Upper lobe of right lung (tissue), 1 donor: ENCODE measurements around the gene PLA2G12A. TPM values are rescaled to one million over a fixed set of nuclear protein-coding genes. Genes with fewer than 3 reads are reported as not detected.

Experiments
- ATAC-seq: fragments of 200-7000 bp; cut with Tn5 transposase; one replicate; pipeline ENCODE4 v1.9.1; 2020; ENCODE audit warnings: mild to moderate bottlenecking, moderate library complexity
- DNase-seq: peaks from one replicate; pipeline ENCODE4 v3.0.0-alpha.2; 2020
- H3K27ac ChIP-seq: fragments of 200-600 bp; one replicate; pipeline ENCODE4 v1.8.0; 2022
- H3K27me3 ChIP-seq: fragments of 200-600 bp; one replicate; pipeline ENCODE4 v1.8.0; 2022; ENCODE audit warnings: mild to moderate bottlenecking
- H3K36me3 ChIP-seq: fragments of 200-600 bp; one replicate; pipeline ENCODE4 v1.8.0; 2022
- H3K4me1 ChIP-seq: fragments of 200-600 bp; one replicate; pipeline ENCODE4 v1.8.0; 2022
- H3K4me3 ChIP-seq: fragments of 200-600 bp; one replicate; pipeline ENCODE4 v1.8.0; 2022; ENCODE audit warnings: mild to moderate bottlenecking
- H3K9me3 ChIP-seq: fragments of 200-600 bp; one replicate; pipeline ENCODE4 v1.8.0; 2022
- intact Hi-C: fragments of 100-400 bp; cut with DNase I; formaldehyde crosslinking; loops from one replicate; pipeline ENCODE4 v1.11.0; 2022
- total RNA-seq: library from RNA; stranded (reverse); fragmentation: NEBNext Ultra II Directional; extraction: Animal tissue kit (Norgen Biotek cat#: 25700); gene quantifications from one replicate; pipeline ENCODE4 v1.2.1, GENCODE V29; 2021
- TF ChIP-seq, protein P1 (sequence below): fragments of 200-600 bp; IDR thresholded peaks from one replicate; pipeline ENCODE4 v1.8.0; 2022; ENCODE audit warnings: antibody characterized with exemption
- donor health status: DM: no; HTN: yes; CAD: no; lungs with severe emphysema.

The PLA2G12A gene
- total RNA-seq, 1 donor from 2014 or later, result 45.7 TPM

DNA sequence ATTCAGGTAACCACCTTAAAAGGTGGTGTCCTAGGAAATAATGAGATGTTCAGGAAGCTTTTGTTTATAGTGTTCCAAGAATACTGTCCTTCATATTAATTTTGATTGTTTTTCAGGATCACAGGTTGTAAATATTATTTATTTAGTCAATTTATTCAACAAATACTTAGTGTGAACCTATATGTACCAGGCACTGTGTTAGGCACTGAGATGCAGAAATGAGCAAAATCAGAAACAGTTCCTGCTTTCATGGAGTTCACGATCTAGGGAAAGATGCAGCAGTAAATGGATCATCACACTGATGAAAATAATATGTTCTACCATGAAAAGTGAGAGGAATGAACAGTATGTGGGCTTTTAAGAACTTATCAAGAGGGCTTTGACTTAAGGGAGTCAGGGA is 18.2 kb upstream of the PLA2G12A start:
- Histone ChIP-seq H3K9me3 (no peaks in the 10 kb centered on the region), H3K27me3 (no peaks in the 10 kb centered on the region), H3K4me1 (no peaks in the 10 kb centered on the region), H3K36me3 (peaks cover 6% of the 10 kb centered on the region), H3K4me3 (no peak overlapping the region), H3K27ac (no peak overlapping the region)
- intact Hi-C loops, result no loop called here
- DNase-seq, result no peak
- TF ChIP-seq, protein P1, sequence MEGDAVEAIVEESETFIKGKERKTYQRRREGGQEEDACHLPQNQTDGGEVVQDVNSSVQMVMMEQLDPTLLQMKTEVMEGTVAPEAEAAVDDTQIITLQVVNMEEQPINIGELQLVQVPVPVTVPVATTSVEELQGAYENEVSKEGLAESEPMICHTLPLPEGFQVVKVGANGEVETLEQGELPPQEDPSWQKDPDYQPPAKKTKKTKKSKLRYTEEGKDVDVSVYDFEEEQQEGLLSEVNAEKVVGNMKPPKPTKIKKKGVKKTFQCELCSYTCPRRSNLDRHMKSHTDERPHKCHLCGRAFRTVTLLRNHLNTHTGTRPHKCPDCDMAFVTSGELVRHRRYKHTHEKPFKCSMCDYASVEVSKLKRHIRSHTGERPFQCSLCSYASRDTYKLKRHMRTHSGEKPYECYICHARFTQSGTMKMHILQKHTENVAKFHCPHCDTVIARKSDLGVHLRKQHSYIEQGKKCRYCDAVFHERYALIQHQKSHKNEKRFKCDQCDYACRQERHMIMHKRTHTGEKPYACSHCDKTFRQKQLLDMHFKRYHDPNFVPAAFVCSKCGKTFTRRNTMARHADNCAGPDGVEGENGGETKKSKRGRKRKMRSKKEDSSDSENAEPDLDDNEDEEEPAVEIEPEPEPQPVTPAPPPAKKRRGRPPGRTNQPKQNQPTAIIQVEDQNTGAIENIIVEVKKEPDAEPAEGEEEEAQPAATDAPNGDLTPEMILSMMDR, result no peak
- no peak for ATAC-seq

DNA sequence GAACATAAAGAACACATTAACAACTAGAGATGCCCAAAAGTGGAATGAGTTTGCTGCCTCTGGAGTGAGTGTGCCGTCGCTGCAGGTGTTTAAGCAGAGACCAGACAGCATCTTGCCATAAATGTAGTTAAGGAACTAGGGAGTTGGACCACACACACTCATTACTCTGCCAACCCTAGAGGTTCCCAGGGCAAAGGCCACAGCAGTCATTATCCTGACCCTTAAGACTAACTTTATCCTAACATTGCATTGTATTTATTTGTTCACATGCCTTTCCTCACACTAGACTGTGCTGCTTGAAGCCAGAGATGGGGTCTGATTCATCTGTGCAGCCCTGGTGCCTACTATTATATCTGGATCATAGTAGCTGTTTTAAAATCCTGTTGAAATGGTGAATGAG is 16.9 kb upstream of the PLA2G12A start:
- ATAC-seq, result no peak
- H3K4me3 ChIP-seq, result no peak overlapping the region
- TF ChIP-seq, protein P1, result no peak
- no peak for DNase-seq
- no peaks in the 10 kb centered on the region for H3K4me1 ChIP-seq
- no peaks in the 10 kb centered on the region for H3K27me3 ChIP-seq
- intact Hi-C loops, result no loop called here
- no peaks in the 10 kb centered on the region for H3K9me3 ChIP-seq
- H3K27ac ChIP-seq, result no peak overlapping the region
- peaks cover 6% of the 10 kb centered on the region for H3K36me3 ChIP-seq

DNA sequence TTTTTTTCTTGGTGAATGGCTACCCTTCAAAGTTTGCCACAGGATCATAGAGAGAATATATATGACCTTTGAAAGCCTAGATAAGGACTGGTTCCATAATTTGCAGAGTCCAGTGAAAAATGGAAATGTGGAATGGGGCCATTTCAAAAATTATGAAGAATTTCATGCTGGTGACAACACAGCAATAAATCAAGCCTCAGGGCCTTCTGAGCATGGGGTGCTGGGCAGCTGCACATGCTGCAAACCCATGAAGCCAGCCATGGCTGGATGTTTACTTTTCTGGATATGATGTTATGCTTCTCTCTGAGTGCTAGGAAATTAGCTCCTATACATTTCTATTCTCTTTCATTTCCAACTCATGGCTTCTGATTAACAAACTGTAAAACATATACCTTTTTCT is 16.0 kb upstream of the PLA2G12A start:
- H3K27ac ChIP-seq, result no peak overlapping the region
- H3K4me3 ChIP-seq, result no peak overlapping the region
- no peak for DNase-seq
- no peaks in the 10 kb centered on the region for H3K4me1 ChIP-seq
- TF ChIP-seq, protein P1, result no peak
- no peaks in the 10 kb centered on the region for H3K9me3 ChIP-seq
- intact Hi-C loops, result no loop called here
- no peak for ATAC-seq
- peaks cover 6% of the 10 kb centered on the region for H3K36me3 ChIP-seq
- H3K27me3 ChIP-seq, result no peaks in the 10 kb centered on the region

DNA sequence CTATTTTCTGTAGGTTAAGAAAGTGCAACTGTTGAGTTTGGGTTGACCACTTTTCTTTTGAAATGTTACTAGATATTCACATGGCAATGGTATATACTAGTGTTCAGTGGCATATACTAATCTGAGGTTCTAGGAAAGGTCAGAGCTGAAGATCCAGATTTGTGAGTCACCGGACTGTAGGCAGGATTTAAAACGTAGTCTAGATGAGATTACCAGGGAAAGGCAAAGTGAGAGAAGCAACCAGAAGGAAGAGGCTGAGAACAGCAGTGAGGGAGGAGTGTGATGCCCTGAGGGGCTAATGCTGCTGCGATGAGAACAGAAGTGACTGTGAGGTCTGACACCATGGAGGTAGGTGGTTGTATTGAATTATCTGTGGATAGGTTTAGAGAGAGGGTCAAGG is 9.7 kb upstream of the PLA2G12A start:
- intact Hi-C loops, result no loop called here

DNA sequence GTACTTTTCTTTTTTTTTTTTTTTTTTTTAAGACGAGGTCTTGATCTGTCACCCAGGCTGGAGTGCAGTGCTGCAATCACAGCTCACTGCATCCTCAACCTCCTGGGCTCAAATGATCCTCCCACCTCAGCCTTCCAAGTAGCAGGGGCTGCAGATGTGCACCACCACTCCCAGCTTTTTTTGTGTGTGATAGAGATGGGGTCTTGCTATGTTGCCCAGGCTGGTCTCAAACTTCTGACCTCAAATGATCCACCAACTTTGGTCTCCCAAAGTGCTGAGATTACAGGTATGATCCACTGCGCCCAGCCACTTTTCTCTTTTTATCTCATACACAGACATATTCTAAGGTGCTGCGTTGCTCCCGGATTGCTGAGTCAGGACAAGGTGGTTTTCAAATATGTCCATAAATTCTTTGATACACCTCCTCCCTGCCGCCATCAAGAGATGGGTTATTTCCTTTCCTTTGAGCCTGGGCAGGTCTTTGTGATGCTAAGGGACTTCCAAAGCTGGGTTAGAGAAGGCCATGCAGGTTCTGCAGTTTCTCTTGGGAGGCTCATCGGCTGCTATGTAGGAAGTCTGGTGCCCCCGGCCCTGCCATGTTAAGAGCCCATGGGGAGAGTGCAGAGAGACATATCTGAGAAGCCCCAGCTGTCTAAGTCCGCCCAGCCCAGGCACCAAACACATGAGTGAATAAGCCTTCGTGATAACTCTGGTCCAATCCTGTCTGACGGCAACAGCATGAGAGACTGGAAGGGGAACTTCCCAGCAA is 8.4 kb upstream of the PLA2G12A start:
- DNase-seq (no peak), ATAC-seq (no peak)
- intact Hi-C loops, result no loop called here
- H3K27ac ChIP-seq, result no peak overlapping the region
- H3K4me3 ChIP-seq, result no peak overlapping the region
- no peaks in the 10 kb centered on the region for H3K27me3 ChIP-seq
- no peaks in the 10 kb centered on the region for H3K9me3 ChIP-seq
- H3K4me1 ChIP-seq, result no peaks in the 10 kb centered on the region
- TF ChIP-seq, protein P1, result no peak
- no peaks in the 10 kb centered on the region for H3K36me3 ChIP-seq

More for the DNA sequence above, 9.7 kb upstream of the PLA2G12A start:
- no peak for DNase-seq
- ATAC-seq, result no peak
- Histone ChIP-seq H3K27me3 (no peaks in the 10 kb centered on the region), H3K9me3 (no peaks in the 10 kb centered on the region), H3K4me3 (no peak overlapping the region), H3K4me1 (no peaks in the 10 kb centered on the region), H3K27ac (no peak overlapping the region), H3K36me3 (no peaks in the 10 kb centered on the region)
- TF ChIP-seq, protein P1, result no peak
